HG02623 (cell line): Measurements from ENCODE around the gene PAOX.
"Not testable (repeated sequence)": the region's sequence is repeated elsewhere in the genome, so short reads cannot be mapped to it uniquely, and the experiment has no call there.

Source experiments
- ATAC-seq: cut with Tn5 transposase; IDR thresholded peaks from one replicate; pipeline ENCODE4 v1.9.1; 2021; ENCODE audit warnings: moderate library complexity; ENCODE audit not compliant: unreplicated experiment

Gene PAOX

DNA sequence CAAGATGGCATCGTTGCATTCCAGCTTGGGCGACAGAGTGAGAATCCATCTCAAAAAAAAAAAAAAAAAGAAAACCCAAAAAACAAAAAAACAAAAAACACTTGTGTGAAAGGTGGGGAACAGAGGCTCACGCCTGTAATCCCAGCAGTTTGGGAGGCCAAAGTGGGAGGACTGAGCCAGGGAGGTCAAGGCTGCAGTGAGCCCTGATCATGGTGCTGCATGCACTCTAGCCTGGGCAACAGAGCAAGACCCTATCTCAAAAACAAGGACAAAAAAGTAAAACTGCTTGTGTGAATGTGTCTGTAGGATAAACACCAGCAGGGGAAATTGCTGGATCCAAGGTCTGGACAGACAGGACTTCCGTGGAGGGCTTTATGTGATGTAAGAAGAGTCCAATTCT lies 4.5 kb downstream of the PAOX start:
- no peak for ATAC-seq

DNA sequence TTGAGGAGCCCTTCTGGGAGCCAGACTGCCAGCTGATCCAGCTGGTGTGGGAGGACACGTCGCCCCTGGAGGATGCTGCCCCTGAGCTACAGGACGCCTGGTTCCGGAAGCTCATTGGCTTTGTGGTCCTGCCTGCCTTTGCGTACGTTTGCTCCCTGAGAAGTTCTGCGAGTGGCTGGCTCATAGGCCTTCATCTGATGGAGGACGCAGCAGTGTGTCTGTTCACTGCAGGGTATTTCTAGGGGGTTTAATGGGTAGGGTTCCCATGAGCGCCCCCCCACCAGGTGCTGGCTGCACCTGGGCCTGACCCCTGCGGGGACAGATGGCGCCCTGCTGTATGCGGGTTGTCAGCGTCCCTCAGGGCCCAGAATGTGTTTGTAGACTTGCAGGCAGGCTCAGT lies 5.0 kb downstream of the PAOX start:
- ATAC-seq = no peak

DNA sequence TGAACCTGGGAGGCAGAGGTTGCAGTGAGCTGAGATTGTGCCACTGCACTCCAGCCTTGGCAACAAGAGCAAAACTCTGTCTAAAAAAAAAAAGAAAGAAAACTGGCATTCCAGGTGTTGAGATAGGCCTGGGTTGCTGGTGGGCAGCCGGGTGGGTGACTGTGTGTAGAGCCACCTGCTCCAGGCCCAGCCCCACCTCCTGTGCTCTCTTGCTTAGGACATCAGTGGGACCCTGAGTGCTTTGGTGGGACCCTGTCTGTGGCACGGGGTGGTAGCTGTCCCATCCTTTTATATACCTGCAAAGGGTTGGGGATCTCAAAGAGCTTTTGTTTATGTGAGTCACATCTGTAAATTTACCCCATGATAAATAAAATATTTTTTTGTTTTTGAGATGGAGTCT lies 6.2 kb downstream of the PAOX start:
- ATAC-seq = no peak

DNA sequence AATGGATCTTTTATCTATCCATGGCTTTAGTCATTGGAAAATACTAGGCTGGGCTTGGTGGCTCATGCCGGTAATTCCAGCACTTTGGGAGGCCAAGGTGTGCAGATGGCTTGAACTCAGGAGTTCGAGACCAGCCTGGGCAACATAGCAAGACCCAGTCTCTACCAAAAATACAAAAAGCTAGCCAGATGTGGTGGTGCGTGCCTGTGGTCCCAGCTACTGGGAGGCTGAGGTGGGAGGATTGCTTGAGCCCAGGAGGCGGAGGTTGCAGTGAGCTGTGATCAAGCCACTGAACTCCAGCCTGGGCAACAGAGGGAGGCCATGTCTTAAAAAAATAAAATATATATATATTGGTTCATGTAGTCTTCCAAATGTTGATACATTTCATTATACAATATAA lies 7.9 kb downstream of the PAOX start:
- ATAC-seq = not testable (repeated sequence)

DNA sequence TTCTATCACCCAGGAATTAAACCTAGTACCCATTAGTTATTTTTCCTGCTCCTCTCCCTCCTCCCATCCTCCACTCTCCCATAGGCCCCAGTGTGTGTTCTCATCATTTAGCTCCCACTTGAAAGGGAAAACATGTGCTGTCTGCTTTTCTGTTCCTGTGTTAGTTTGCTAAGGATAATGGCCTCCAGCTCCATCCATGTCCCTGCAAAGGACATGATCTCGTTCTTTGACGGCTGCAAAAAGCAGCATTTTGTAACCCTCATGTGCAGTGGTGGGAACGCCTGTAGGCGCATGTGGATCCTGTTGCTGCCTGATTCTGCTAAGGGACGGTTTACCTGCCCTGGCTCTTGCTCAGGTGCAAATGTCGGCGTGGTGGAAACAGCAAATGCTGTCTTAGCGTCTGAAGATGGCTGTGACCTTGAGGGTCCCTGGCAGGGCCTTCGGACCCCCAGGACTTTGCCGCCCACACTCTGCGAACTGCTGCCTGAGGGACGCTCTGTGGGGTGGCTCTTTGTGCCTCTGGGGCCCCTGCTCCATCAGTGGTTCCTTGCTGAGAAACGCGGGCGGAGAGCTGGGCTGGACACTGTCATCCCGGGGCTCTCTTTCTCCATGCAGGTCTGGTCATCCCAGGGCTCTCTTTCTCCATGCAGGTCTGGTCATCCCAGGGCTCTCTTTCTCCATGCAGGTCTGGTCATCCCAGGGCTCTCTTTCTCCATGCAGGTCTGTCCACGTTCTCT lies 9.3 kb downstream of the PAOX start:
- no peak for ATAC-seq

DNA sequence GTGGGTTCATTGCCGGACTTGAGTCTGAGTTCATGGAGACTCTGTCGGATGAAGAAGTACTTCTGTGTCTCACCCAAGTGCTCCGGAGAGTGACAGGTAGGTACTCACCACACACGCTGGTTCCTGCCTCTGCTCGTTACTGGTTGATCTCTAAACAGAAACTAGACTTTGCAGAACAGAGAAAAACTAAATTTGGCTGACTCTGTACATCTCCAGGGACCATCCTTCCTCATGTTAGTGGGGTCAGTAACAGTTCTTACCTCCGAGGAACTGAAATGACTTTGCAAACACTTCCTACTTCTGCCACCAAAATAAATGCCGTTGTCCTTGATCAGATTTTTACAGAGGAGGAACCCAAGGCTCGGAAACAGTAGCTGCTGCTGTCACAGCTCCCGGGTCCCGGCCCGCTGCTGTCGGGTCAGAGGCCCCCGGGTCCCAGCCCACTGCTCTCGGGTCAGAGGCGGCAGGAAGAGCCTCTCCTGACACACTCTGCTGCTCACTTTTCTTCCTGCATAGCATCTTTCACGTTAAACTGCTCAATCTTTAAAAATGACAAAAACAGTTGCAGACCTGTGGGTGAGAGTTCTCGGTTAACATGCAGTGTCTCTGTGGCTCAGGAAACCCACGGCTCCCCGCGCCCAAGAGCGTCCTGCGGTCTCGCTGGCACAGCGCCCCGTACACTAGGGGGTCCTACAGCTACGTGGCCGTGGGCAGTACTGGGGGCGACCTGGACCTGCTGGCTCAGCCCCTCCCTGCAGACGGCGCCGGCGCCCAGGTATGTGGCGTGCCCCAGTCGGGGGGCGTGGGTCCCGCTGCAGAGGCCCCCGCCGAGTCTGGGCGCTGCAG lies 10.1 kb downstream of the PAOX start:
- peak; percentile 79 for ATAC-seq

DNA sequence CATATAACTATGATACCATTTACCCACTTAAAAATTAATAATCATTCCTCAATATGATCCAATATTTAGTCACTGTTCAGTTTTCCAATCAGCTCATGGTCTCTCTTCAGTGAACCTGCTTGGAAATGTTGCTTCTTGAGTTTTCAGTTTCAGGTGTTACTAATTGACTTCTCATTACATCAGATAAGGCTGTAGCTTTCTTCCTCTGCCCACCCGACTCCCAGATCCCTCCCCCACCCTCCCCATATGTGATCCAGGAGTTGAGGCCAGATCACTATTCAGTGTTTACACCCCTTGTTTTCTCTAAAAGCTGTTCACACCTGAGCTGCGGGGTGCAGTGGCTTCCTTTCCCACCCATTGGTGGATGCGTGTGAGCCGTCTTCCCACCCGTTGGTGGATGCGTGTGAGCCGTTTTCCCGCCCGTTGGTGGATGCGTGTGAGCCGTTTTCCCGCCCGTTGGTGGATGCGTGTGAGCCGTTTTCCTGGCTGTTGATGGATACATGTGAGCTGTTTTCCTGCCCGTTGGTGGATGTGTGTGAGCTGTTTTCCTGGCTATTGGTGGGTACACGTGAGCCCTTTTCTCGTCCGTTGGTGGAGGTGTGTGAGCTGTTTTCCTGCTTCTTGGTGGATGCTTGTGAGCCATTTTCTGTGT lies 11.7 kb downstream of the PAOX start:
- no peak for ATAC-seq

DNA sequence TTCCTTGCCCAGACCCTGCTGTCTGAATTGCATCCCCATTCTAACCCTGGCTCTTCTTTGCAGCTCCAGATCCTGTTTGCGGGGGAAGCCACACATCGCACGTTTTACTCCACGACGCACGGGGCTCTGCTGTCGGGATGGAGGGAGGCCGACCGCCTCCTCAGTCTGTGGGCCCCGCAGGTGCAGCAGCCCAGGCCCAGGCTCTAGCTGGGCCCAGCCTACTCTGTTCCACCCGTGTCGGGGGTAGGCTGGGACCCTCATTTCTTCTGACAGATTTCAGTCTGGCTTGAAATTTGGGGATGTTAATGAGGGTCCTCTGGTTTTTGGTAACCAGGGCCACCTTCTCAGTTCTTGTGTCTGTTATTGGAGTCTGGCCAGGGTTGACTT lies 12.2 kb downstream of the PAOX start:
- no peak for ATAC-seq

DNA sequence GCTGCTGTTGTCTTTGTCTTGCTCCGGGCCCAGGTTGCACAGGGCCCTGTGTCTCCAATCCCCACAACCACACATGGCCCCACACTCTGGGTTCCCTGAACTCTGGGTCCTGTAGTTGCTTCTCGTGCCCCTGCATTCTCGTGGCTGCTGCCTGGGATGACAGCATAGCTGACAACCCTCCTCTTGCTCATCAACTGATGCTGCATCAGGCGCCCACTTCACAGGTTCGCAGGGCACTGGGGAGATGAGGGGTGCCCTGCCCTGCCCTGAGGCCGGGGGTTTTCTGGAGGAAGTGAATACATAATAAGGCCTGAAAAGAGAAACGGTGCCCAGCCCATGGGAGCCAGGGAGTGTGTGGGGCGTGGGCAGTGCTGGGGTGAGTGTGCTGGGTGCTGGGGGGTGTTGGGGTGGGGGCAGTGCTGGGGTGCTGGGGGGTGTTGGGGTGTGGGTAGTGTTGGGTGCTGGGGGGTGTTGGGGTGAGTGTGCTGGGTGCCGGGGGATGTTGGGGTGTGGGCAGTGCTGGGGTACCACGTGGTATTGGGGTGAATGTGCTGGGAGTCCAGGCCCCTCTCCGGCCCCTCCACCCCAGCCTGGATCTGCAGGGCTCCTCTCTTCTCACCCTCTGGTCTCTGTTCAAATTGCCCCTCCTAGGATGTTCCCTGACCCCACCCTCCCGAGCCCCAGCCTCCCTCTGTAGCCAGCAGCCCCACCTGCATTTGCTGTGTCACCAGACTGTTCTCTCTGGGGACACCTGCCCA lies 12.9 kb downstream of the PAOX start:
- ATAC-seq = no peak

DNA sequence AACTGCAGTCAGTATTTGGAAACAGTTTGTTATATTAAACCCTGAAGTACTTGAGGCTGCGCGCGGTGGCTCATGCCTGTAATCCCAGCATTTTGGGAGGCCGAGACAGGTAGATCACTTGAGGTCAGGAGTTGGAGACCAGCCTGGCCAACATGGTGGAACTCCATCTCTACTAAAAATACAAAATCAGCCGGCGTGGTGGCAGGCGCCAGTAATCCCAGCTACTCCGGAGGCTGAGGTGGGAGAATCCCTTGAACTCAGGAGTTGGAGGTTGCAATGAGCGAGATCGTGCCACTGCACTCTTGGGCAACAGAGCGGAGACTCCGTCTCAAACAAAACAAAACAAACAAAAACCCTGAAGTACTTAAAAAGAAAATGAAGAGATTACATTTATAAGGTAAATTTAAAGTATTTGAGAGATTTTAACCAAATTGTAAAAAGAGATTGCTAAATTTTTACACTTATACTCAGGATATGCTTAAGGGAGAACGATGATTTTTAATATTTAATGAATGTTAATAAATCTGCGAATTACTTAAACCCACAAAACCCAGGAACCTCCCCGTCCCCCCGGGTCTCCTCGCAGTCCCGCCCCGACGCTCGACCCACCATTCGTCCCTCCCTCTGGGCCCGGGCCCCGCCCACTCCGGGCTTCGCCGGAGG lies 14.5 kb downstream of the PAOX start:
- no peak for ATAC-seq

DNA sequence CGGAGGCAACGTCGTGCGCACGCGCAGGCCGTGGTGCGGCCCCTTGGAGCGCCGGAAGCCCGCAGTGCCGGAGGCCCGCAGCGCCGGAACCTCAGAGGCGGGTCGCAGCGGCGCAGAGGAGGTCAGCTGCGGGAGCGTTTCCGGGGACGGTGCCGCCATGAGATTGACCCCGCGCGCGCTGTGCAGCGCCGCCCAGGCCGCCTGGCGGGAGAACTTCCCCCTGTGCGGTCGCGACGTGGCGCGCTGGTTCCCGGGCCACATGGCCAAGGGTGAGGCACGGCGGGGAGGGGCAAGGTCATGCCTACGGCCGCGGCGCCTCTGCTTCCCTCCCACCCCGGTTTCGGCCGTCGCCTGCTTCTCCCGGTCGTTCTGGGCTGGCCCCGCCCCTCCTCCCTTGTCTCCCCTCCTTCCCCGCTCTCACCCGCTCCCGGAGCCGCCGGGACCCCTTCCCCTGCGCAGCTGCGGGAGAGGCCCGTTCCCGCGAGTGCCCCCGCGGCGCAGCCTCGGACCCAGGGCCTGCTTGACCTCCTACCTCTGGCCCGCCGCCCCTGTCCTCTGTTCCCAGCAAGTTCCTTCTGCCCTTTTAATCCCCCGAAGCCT lies 15.1 kb downstream of the PAOX start, which contains the start of gene MTG1:
TSS of gene MTG1 (plus strand) at position 94 of the 600 bp plus-strand sequence. CDS start at position 158, 64 bp downstream.
- peak; percentile 65 for ATAC-seq

DNA sequence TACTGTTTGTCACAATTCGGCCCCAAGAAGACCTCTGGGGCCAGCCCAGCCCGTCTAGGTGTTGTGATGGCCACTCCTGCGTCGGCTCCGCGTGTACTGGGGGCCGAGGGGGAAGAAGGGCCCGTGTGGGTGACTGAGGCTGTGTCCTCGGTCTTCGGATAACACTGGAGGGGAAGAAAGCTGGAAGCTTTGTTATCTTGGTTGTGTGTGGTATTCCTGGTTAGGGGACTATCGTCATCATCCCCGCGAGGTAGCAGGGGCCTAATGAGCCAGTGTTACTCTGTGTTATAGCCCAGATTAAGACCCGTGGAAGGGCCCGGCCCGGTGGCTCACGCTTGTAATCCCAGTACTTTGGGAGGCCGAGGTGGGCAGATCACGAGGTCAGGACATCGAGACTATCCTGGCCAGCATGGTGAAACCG lies 15.7 kb downstream of the PAOX start:
- ATAC-seq = no peak

DNA sequence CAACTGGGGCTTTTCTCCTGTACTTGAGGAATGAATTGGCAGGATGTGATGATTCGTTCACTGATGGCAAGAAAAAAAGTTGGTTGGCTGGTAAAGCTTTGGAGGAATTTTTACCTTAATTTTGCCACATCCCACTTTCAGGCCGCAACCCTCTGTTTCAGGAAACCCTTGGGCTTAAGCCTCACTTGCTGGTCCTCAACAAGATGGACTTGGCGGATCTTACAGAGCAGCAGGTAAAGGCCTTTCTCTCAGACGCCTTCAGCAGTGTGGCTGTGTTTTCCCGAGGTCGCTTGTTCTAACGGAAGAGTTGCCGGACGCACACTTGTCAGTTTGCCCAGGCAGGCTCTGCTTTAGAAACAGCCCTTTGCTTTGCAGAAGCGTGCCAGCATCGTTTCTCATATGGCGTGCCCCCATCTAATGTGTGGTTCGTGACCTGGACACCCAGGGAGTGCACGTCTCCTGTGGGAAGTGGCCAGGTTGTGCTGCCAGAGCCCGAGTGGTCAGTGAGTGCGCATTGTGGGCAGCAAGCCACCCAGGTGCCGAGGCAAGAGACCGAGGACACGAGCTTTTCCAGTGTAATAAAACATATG lies 17.1 kb downstream of the PAOX start:
- ATAC-seq = no peak

DNA sequence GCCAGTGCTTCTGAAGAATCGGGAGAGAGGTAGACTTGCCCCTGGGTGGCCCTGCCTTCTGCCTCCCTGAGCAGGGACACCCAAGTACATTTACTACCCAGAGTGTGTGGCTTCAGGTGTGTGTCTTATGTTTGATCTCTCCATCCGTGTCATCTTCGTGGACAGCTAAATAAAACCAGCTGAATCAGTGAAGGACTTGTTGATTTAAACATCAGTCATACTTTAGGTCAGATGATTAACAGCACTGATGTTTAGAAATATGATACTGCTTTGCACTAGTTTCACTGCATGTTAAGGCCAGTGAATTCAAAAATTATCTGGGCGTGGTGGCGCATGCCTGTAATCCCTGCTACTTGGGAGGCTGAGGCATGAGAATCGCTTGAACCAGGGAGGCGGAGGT lies 18.9 kb downstream of the PAOX start:
- ATAC-seq = no peak

DNA sequence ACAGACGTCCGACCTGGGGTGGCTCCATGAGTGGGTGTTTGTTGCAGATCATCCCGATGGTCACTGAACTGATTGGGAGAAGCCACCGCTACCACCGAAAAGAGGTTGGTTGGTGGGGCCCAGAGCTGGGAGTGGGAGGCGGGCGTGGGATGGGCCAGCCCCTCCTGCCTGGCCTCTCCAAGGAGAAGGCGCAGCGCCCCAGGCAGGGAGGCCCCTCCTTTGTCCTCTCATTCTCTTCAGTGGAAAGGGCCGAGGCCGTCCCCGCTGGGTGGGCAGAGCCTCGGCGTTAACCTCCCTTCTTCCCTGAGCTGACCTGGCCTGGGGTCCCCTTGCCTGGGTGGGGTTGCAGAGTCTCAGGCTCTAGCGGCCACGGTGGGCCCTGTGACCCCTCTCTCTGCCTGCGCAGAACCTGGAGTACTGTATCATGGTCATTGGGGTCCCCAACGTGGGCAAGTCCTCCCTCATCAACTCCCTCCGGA lies 20.1 kb downstream of the PAOX start:
- ATAC-seq = no peak

DNA sequence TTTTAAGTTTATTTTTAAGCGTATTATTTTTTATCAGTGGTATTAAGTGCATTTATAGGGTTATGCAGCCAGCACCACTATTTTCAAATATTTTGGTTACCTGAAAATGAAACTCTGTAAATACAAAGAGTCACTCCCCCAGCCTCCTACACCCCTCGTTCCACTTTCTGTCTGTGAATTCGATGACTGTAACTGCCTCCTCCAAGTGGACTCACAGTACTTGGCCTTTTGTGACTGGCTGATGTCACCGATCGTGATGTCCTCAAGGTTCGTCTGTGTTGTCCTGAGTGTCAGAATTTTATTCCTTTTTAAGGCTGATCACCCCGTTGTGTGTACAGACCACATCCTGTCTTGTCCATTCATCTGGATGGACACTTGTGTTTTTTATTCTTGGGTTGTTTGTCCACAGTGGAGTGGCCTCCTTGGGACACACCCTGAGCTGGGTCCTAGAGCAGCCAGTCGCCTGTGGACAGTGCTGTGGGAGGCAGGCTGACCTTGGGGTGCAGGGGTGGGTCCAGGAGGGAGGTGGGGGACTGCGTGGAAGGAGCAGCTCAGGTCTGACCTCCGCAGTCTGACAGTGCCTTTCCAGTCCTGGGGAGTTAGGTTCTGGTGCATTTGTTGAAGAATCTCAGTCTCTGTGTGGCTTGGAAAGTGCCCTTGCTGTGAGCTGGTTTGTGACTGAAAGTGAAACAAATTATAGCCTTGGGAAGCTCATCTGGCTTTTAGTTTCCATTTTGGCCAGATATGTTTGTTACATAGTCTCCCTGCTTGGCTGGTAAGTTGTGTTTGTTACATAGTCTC lies 21.8 kb downstream of the PAOX start:
- ATAC-seq = peak; percentile 81

DNA sequence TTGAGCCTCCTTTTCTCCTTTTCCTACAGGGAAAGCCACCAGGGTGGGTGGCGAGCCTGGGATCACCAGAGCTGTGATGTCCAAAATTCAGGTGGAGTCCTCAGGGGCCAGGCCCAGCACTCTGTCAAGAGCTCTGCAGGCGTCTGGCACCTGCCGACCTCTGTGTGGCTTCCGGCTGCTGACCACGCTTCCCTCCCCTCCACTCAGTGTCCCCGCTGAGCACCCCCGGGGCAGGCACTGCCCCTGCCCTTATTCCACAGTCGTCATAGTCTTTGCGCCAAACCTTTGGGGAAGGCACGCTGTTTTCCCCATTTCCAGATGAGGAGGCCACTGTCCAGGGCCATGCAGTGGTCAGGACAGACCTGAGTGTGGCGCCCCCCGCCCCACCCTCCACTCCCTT lies 22.4 kb downstream of the PAOX start:
- peak; percentile 8 for ATAC-seq

DNA sequence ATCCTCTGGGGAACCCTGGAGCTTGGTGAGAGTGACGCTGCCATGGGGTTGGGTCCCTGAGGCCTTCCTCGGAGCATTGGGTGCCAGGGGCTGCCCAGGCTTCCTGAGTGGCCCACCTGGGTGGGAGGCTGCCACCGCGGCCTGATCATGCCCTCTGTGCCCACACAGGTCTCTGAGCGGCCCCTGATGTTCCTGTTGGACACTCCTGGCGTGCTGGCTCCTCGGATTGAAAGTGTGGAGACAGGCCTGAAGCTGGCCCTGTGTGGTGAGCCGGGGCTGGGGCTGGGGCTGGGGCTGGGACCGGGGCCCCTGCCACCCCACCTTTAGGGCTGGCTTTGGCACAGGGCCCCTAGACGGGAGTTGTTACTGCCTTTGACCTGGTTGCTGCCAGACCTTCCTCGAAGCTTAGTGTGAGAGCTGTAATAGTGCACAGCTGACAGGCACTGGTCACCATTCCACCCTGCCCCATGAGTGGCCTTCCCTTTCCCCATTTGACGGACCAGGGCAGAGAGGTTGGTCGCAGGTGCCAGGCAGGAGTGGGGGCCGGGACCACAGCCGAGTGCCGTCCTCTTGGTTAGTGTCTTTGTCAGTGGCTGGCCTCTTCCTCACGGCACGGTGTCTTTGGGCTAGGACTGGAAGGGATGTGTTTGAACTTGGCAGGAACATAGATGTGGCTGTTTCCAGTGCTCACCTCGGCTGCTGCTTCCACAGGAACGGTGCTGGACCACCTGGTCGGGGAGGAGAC lies 23.1 kb downstream of the PAOX start:
- ATAC-seq = no peak
